GM12878 (cell line): ENCODE results near the gene BORCS5.

ENCODE experiments used
- CREM ChIP-seq: IDR thresholded peaks from 2 replicates; pipeline ENCODE4 v1.6.1; 2014; ENCODE audit warnings: antibody characterized with exemption, low read depth
- POLR2A ChIP-seq: IDR thresholded peaks from 2 replicates; pipeline ENCODE4 v1.6.1; 2011; ENCODE audit warnings: low read depth, mild to moderate bottlenecking, low read length
- RB1 ChIP-seq: fragments of 450-650 bp; formaldehyde crosslinking; IDR thresholded peaks from 2 replicates; pipeline ENCODE4 v1.6.1; 2017; ENCODE audit warnings: mild to moderate bottlenecking, borderline replicate concordance

GRCh38 chr12:12482959-12483358 is 126.1 kb downstream of the BORCS5 start:
- 0 out of 2 replicates have a peak, but pooled peaks have one; percentile 28 for TF ChIP-seq CREM
- TF ChIP-seq RB1: no peak
- TF ChIP-seq POLR2A: no peak
